Endodermal cell (in vitro differentiated cells): ENCODE results near the gene SPAG16. TPM values are rescaled to one million over a fixed set of nuclear protein-coding genes. Genes with fewer than 3 reads are reported as not detected.

Source experiments
- DNase-seq: peaks from one replicate; pipeline ENCODE4 v3.0.0-alpha.2; 2017
- H3K27ac ChIP-seq: 2 replicates; pipeline ENCODE4 v1.5.1; 2013; ENCODE audit warnings: mild to moderate bottlenecking, low read depth, low read length, moderate library complexity
- H3K27me3 ChIP-seq: 2 replicates; pipeline ENCODE4 v1.6.1; 2013; ENCODE audit warnings: mild to moderate bottlenecking, low read length, moderate library complexity; ENCODE audit not compliant: insufficient read depth, control insufficient read depth, poor library complexity, severe bottlenecking
- H3K36me3 ChIP-seq: 2 replicates; pipeline ENCODE4 v1.7.0; 2013; ENCODE audit warnings: mild to moderate bottlenecking, low read length, moderate library complexity; ENCODE audit not compliant: control insufficient read depth, insufficient read depth
- H3K4me1 ChIP-seq: one replicate; pipeline ENCODE4 v1.7.0; 2013; ENCODE audit warnings: low read length; ENCODE audit not compliant: control insufficient read depth, insufficient read depth
- H3K4me3 ChIP-seq: 2 replicates; pipeline ENCODE4 v1.5.1; 2013; ENCODE audit warnings: mild to moderate bottlenecking, low read length, moderate library complexity
- H3K9ac ChIP-seq: 2 replicates; pipeline ENCODE4 v1.6.1; 2013; ENCODE audit warnings: mild to moderate bottlenecking, low read length, moderate library complexity; ENCODE audit not compliant: poor library complexity, severe bottlenecking; ENCODE audit errors: extremely low read depth
- H3K9me3 ChIP-seq: 2 replicates; pipeline ENCODE4 v1.6.1; 2013; ENCODE audit warnings: mild to moderate bottlenecking, low read length, moderate library complexity; ENCODE audit not compliant: control insufficient read depth
- H3K27ac Mint-ChIP-seq: 2 replicates; pipeline ENCODE4 v1.8.0; 2020; ENCODE audit warnings: mixed read lengths
- H3K27me3 Mint-ChIP-seq: 2 replicates; pipeline ENCODE4 v1.8.0; 2021; ENCODE audit warnings: mild to moderate bottlenecking, mixed read lengths; ENCODE audit not compliant: insufficient read depth
- H3K36me3 Mint-ChIP-seq: 2 replicates; pipeline ENCODE4 v1.8.0; 2020; ENCODE audit warnings: low read depth, mixed read lengths
- H3K4me1 Mint-ChIP-seq: 2 replicates; pipeline ENCODE4 v1.8.0; 2020; ENCODE audit warnings: mixed read lengths
- H3K4me3 Mint-ChIP-seq: 2 replicates; pipeline ENCODE4 v1.8.0; 2020; ENCODE audit warnings: mild to moderate bottlenecking, moderate library complexity, mixed read lengths
- H3K9me3 Mint-ChIP-seq: 2 replicates; pipeline ENCODE4 v1.8.0; 2020; ENCODE audit warnings: mild to moderate bottlenecking, mixed read lengths
- WGBS, 2 experiments: methylation state at CpG; one replicate each; pipeline versions ENCODE4 v1.1.5 to v1.1.7; 2013; ENCODE audit warnings: missing lambda C conversion rate in 2 of 2, mixed read lengths in 1 of 2; ENCODE audit not compliant: insufficient coverage in 1 of 2, insufficient read length in 1 of 2; 5-methylcytosine and 5-hydroxymethylcytosine counted together
- total RNA-seq, 2 donors: library from RNA; stranded (reverse); fragmentation: NEBNext Ultra II Directional in 1 of 2; extraction: Animal tissue kit (Norgen Biotek cat#: 25700) in 1 of 2; gene quantifications; 2 replicates in 1 of 2; 3 replicates in 1 of 2; pipeline ENCODE4 v1.2.1, GENCODE V29; 2021
- TF ChIP-seq, protein P1 (sequence below): fragments of 200-600 bp; sonication (generic); conservative IDR thresholded peaks from 2 replicates; pipeline ENCODE4 v1.5.0; 2021; ENCODE audit warnings: antibody characterized with exemption, mild to moderate bottlenecking

SPAG16 gene
- total RNA-seq, 2 donors from 2014 or later: 27.8 to 38.2 TPM

DNA sequence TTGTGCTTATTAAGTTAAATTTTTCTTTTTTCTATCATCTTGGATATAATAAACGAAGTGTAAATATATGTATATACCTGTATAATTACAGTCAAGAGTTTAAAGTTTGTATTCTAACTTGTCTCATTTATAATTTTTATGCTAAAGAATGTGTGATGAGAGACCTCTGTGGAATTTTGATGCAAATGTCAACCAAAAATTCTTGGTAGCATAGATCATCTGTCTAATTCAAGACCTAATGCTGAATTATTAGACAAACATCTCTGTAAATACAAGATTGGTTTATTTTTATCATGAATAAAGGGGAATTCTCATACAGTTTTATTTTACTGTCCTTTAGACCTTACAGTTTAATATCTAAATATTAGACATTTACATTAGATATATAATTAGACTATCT is 977.4 kb downstream of the SPAG16 start:
- TF ChIP-seq, protein P1, sequence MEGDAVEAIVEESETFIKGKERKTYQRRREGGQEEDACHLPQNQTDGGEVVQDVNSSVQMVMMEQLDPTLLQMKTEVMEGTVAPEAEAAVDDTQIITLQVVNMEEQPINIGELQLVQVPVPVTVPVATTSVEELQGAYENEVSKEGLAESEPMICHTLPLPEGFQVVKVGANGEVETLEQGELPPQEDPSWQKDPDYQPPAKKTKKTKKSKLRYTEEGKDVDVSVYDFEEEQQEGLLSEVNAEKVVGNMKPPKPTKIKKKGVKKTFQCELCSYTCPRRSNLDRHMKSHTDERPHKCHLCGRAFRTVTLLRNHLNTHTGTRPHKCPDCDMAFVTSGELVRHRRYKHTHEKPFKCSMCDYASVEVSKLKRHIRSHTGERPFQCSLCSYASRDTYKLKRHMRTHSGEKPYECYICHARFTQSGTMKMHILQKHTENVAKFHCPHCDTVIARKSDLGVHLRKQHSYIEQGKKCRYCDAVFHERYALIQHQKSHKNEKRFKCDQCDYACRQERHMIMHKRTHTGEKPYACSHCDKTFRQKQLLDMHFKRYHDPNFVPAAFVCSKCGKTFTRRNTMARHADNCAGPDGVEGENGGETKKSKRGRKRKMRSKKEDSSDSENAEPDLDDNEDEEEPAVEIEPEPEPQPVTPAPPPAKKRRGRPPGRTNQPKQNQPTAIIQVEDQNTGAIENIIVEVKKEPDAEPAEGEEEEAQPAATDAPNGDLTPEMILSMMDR: no peak
- no peaks in the 10 kb centered on the region for H3K27me3 ChIP-seq
- H3K27ac ChIP-seq: no peak overlapping the region
- no peak overlapping the region for H3K4me3 Mint-ChIP-seq
- no peak overlapping the region for H3K4me3 ChIP-seq
- no peaks in the 10 kb centered on the region for H3K36me3 Mint-ChIP-seq
- no peaks in the 10 kb centered on the region for H3K27me3 Mint-ChIP-seq
- H3K9me3 Mint-ChIP-seq: no peaks in the 10 kb centered on the region
- WGBS, 2 experiments: no CpG with 5 or more reads among the region's 1 CpG
- no peak overlapping the region for H3K9ac ChIP-seq
- H3K27ac Mint-ChIP-seq: no peak overlapping the region
- no peaks in the 10 kb centered on the region for H3K4me1 ChIP-seq
- H3K4me1 Mint-ChIP-seq: peaks cover 2% of the 10 kb centered on the region
- DNase-seq: no peak
- H3K9me3 ChIP-seq: no peaks in the 10 kb centered on the region
- H3K36me3 ChIP-seq: no peaks in the 10 kb centered on the region

DNA sequence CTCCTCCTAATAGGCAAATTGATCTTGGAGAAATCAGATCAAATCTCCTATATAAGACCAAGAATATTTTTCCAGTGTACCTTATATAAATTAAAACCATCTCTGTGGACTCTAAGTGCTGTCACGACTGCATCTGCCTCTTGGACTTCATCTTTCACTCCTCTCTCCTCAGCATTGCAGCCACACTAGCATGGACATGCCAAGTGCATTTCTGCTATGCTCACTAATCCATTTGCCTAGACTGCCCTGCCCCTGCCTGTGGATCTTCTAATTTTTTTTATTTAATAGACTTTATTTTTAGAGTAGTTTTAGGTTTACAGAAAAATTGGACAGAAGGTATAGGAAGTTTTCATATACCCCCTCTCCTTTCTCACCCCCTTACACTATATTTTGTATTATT is 979.9 kb downstream of the SPAG16 start:
- no peak overlapping the region for H3K9ac ChIP-seq
- H3K4me3 Mint-ChIP-seq: no peak overlapping the region
- H3K27me3 Mint-ChIP-seq: no peaks in the 10 kb centered on the region
- no peaks in the 10 kb centered on the region for H3K9me3 ChIP-seq
- no peaks in the 10 kb centered on the region for H3K36me3 ChIP-seq
- H3K4me1 Mint-ChIP-seq: peaks cover 2% of the 10 kb centered on the region
- no peak for DNase-seq
- no peaks in the 10 kb centered on the region for H3K4me1 ChIP-seq
- no peak overlapping the region for H3K27ac Mint-ChIP-seq
- WGBS, 2 experiments: 80 to 90% methylated on average over 1 of the region's 1 CpG
- H3K4me3 ChIP-seq: no peak overlapping the region
- no peak overlapping the region for H3K27ac ChIP-seq
- TF ChIP-seq, protein P1: no peak
- no peaks in the 10 kb centered on the region for H3K36me3 Mint-ChIP-seq
- H3K27me3 ChIP-seq: no peaks in the 10 kb centered on the region
- no peaks in the 10 kb centered on the region for H3K9me3 Mint-ChIP-seq

DNA sequence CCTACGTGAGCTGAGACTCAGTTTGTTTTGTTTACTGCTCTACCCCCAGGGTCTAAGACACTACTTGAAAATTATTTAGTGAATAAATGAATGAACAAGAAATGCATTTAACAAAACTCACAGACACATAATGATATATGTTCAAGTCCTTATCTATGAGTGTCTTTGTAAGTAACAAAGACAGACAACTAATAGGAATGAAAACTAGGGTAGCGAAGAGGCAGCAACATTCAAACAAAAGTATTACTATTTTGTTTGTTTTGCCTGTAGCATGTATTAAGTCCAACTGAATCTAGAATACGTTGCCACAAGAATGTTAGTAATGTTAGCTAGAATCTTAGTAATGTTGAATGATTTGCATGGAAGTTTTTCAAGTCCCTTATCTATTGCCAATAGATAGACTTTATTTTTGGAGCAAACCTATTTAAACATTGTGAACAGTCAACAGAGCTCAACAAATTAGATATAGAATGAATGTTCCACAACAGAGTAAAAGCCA is 981.8 kb downstream of the SPAG16 start:
- Histone ChIP-seq H3K4me3 (no peak overlapping the region), H3K27ac (no peak overlapping the region), H3K27me3 (no peaks in the 10 kb centered on the region), H3K9me3 (no peaks in the 10 kb centered on the region), H3K36me3 (no peaks in the 10 kb centered on the region), H3K4me1 (no peaks in the 10 kb centered on the region), H3K9ac (no peak overlapping the region)
- Mint-ChIP-seq H3K27ac (no peak overlapping the region), H3K4me3 (no peak overlapping the region), H3K9me3 (no peaks in the 10 kb centered on the region), H3K36me3 (no peaks in the 10 kb centered on the region), H3K4me1 (no peaks in the 10 kb centered on the region), H3K27me3 (no peaks in the 10 kb centered on the region)
- TF ChIP-seq, protein P1: no peak
- DNase-seq: no peak
- 88% methylated on average over 3 of the region's 3 CpGs; no CpG with 5 or more reads in 1 of the 2 experiments for WGBS, 2 experiments
